ENCODE results near the gene CAPZB.

The CAPZB gene

GRCh38 chr1:19405761-19406487 lies 79.4 kb downstream of the CAPZB start:
- DNase-seq (ENCODE audit: low spot score) = peak; percentile 54

- DNase-seq (ENCODE audit: low spot score) = no peak
Observed at GRCh38 chr1:19405195-19405760, 80.1 kb downstream of the CAPZB start.

GRCh38 chr1:19404748-19405147 lies 80.6 kb downstream of the CAPZB start:
- DNase-seq (ENCODE audit: low spot score) = no peak

GRCh38 chr1:19403256-19403655 lies 82.1 kb downstream of the CAPZB start:
- no peak for DNase-seq (ENCODE audit: low spot score)

- no peak for DNase-seq (ENCODE audit: low spot score)
Observed at GRCh38 chr1:19402031-19402813, 83.1 kb downstream of the CAPZB start.

DNA sequence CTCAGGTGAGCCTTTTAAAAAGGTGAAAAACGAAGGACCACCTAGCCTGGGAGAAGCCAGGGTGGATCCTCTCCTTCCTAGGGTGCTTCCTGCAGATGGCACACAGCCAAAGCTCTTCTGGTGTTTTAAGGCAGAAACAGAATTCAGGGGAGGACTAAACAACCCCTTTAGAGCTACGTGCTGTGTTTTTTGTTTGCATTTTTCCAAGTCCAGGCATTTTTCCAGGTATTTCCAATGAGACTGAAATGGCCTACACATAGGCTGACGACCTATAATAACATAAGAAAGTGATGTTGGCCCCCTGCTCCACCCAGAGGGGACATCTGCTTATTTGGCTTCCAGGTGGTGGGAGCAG lies 83.8 kb downstream of the CAPZB start:
- DNase-seq (ENCODE audit: low spot score) = no peak

DNA sequence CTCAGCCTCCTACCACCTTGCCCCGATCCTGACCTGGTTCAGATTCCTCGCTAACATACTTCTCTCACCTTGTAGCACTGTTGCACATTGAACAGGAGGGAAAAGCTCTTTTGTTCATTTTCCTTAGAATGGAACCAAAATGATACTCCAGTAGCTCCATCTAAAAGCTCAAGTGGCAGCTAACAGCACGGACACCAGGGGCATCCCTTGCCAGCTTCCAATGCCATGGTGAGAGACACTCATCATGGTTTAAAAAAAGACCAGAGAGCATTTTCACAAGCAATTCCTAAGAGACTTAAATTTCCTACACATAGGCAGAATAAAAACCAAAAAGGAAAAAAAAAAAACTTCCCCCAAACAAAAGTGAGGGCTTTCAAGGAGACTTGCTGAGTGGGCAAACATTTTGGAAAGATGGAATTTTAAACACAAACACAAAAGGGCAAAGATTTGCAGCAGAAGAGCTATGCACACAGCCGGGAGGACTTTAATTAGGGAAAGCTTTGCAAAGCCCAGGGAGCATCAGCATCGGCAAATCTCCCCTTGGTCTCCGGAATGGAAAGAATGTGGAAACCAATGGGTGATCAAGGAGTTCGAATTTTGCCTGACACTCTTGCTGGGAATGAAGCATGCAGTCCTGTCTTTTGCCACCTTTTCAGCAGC lies 84.3 kb downstream of the CAPZB start:
- DNase-seq (ENCODE audit: low spot score) = no peak

DNA sequence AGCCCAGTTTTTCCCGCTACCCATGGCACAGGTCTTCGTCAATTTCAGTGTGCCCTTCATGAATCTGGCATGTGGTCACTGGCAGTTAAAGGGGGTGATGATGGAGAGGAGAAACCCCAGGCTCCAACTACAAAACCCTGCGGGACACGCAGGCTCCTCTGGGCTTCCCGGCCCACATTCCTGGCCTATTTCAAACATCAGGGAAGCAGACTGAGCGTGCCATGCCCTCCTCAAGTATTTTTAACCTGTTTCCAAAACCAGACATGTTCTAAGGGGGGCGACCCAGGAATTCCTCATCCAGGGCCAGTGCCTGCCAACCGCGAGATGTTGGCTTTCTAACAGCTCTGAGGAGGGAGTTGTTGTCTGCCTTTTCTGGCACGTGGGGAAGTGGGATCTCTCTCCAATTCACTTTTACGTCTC lies 85.1 kb downstream of the CAPZB start:
- DNase-seq (ENCODE audit: low spot score) = peak; percentile 68

DNA sequence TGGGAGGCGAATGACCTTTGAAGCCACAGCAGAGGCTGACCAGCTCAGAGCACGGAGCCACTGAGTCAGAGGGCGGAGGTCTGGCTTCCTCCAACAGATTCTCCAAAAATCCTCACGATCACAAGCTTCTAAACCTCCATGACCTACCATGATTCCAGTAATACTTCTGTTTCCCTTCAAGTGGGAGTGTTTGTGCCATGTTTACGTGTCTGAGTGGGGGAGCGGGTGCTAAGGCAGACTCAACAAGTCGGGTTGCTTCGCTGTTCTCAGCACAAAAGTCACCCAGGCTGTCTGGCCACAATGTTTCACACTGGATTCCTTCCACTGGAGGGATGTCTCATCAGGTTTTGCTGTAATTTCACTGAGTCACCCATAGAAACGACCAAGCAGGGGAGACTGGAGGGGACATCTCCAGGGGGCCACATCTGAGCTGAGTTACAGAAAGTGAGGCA lies 87.0 kb downstream of the CAPZB start:
- DNase-seq (ENCODE audit: low spot score) = peak; percentile 94

- DNase-seq (ENCODE audit: low spot score) = no peak
Observed at GRCh38 chr1:19397217-19397945, 88.0 kb downstream of the CAPZB start.

GRCh38 chr1:19396280-19396679 lies 89.1 kb downstream of the CAPZB start:
- DNase-seq (ENCODE audit: low spot score) = no peak

DNA sequence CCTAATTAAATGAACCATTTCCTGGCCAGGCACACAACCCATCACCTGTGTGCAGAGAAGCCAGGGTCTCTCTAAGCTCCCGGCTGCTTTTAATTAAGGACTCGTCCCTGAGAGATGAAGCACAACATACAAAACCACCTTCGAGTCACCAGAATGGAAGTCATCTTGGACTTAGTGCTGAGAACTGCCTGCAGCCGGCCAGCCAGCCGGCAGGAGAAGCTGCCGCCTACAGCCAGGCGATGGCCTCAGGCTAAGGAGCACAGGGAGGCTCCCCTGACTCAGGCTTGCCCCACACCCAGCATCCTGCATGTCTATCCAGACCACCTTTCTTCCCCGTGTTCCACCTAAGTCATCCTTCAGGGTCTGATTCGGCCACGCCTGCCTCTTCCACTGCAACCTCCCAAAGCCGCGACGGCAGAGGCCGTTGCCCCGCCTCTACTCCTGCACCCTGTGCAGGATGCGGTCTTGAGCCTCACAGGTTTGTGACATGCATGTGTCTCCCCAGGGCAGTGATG lies 89.6 kb downstream of the CAPZB start:
- peak; percentile 69 for DNase-seq (ENCODE audit: low spot score)

DNA sequence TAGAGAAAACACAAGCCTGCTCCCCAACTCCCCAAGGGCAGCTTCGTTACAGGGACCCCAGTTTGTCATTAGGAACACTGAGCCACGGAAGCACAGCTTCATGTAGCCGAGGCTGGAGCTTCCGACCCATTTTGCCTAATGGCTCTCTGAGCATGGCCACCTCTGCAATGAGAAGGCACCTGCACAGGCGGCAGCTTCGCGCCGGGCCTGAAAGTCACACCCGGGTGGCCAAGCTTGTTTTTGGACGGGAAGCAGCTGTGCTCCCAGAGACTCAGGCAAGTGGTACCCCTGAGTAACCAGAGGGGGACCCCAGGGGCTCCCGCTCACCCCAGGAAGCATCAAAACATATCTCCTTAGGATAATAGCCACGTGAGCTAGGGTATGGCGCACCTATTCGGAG lies 92.3 kb downstream of the CAPZB start:
- DNase-seq (ENCODE audit: low spot score) = no peak

- DNase-seq (ENCODE audit: low spot score) = no peak
Observed at GRCh38 chr1:19392221-19392620, 93.1 kb downstream of the CAPZB start.

DNA sequence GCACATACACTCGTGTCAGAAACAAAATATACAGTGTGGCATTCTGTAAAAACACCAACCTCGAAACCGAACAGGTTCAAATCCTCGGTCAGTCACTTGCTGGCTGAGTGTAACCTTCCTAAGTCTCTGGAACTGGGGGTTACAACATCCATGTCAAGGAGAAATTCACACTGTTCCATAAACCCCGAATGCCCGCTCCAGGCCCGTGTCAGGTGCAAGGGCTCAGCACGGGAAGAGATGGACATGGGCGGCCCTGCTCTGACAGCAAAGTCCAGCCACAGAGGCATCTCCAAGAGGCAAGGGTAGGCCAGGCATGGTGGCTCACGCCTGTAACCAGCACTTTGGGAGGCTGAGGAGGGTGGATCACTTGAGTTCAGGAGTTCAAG lies 93.8 kb downstream of the CAPZB start:
- DNase-seq (ENCODE audit: low spot score) = no peak

- peak; percentile 78 for DNase-seq (ENCODE audit: low spot score)
Observed at GRCh38 chr1:19390901-19391595, 94.3 kb downstream of the CAPZB start.

DNA sequence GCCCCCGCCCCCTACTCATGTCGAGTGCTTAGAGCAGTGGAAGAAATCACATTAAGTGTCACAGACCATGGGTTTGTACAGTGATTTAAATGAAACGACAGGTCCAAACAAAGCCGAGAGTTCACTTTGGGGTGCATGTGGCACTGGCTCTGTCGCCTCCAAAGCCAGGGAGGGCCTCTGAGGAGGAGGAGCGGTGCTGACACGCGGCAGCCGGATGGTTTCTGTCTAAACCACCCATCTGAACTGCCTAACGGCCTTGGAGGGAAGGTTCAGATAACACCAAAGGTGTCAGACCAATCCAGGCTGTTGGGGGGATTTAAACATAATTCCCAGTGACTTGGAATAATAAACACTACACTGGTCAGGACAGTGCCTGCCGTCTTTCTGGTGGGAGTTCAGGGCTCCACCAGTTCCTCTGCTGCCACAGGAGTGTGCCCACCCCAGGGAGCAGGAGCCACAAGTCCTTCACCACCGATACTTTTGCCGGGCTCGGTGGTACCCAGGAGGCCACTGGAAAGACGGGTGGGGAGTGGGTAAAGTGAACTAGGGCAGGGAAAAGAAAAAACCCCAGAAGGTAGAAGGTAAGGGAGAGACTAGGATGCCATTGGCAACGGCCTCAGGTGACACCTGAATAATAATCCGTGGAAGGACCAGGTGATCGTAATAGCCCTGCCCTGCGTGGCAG lies 95.0 kb downstream of the CAPZB start:
- DNase-seq (ENCODE audit: low spot score) = no peak

DNA sequence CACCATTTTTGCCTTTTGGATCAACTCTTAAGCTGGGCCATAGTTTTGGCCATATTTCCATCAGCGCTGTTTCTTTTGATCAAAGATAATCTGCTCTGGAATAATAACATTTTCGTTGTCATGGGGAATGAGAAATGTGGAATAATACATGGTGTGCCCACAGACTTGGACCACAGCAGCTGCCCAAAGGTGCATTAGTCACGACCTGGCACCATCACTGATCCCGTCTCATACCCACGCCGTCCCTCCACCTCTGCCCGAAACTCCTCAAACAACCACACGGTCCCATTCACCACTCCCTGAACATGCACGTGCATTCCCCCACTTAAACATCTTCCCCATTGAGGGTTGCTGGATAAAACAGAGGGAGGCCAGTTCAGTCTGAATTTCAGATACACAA lies 96.4 kb downstream of the CAPZB start:
- no peak for DNase-seq (ENCODE audit: low spot score)

GRCh38 chr1:19387045-19387467 lies 98.3 kb downstream of the CAPZB start:
- no peak for DNase-seq (ENCODE audit: low spot score)

DNA sequence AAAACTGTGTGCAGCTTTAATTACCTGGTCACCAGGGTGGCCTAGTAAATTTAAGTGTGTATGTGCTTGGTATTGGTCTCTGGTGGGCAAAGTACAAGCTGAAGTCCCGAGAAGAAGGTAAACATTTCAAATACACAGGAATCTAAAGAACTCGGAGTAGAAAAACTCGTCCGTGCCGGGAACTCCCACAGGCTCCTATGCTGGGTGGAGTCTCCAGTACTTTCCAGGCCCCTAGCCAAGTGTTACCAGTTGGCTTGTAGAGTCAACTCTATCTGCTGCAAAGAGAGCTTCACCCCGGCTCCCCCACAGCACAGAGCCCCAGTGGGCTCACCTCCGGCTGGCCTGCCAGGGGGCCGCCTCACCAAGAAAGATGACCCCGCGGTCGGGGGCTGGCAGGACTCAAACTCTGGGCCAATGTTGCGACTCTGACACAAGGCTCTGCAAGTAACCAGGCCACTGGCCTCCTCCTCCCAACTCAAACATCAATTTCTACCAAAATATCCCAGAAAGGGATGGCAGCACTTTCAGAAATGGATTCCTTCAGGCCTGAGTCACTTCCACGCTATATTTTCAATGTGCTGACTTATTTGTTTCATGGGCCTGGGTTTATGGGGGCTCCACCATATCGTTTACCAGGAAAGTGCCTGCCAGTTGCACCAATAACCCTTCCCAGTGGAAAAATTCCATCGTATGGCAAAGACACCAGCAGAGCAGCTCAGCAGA lies 99.3 kb downstream of the CAPZB start:
- peak; percentile 79 for DNase-seq (ENCODE audit: low spot score)
